ENCODE data around the gene AHCTF1.

The AHCTF1 gene

DNA sequence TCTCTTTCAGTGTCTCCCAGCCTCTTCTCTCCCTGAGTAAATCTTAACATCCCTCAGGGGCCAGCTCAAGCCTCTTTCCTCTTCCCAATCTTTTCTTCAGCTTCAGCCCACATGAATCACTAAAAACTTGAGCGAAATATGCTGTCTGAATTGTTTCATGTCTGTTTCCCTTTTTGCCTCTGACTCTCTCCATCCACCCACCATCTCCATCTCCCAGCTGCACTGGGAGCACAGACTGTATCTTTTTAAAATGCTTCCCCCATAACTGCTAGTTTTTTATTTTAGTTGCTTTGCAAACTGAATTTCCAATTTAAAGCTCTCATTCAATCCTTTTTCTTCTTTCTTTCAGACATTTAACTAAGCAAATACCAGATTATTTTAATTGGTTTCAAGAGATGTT lies 3.0 kb upstream of the AHCTF1 start:
- H3K9me3 ChIP-seq (ENCODE audit: control extremely low read depth in 1 of 5, control insufficient read depth in 4 of 5, insufficient read depth in 2 of 5, low read depth in 1 of 5, low read length in 4 of 5), result no peaks in the 10 kb centered on the region
- POLR2A ChIA-PET, result no interaction called here
- CTCF ChIA-PET, result interaction anchor here (0.9 to 1.0 kb wide), 2 partner anchors 19 to 24 kb away, joined by 3 read pairs; no protein-coding TSS in a partner anchor
- no peaks in the 10 kb centered on the region for H3K27me3 ChIP-seq (replicated peaks in 2 of 5; ENCODE audit: control insufficient read depth in 4 of 5, insufficient read depth in 5 of 5, low read length in 4 of 5)
- no peaks in the 10 kb centered on the region for H3K36me3 ChIP-seq (ENCODE audit: control insufficient read depth in 4 of 4, insufficient read depth in 4 of 4, low read length in 3 of 4)
- no peak overlapping the region for H3K27ac ChIP-seq (ENCODE audit: insufficient read depth in 1 of 2, low read depth in 1 of 2, low read length in 2 of 2, poor library complexity in 1 of 2, severe bottlenecking in 2 of 2)
- H3K4me1 ChIP-seq (ENCODE audit: control extremely low read depth in 1 of 4, control insufficient read depth in 4 of 4, insufficient read depth in 4 of 4, low read length in 3 of 4), result peaks cover 2 to 14% (median 11%) of the 10 kb centered on the region in 4 experiments
- no peak overlapping the region for H3K4me3 ChIP-seq (ENCODE audit: control insufficient read depth in 1 of 7, extremely low read depth in 1 of 7, insufficient read depth in 4 of 7, low read depth in 2 of 7, low read length in 6 of 7)
- DNase-seq, result no peak
- WGBS (ENCODE audit: insufficient coverage), result 83% methylated on average over 1 of the region's 1 CpG

DNA sequence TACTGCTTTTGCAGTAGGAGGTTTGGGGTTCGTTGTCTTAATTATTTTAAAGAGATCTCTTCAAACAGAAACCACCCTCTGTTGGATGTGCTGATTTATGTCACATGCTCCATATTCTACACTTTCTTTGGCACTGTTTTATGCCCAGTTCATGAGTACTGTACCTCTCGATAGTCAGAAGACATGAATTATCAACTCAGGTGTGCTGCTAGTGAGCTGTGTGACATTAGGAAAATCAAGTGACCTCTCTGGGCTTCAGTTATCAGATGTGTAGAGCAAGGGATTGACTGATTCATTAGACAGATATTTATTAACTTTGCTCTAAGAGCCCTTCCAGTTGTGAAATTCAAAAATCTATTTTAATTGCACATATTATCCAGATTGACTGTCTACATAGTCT lies 2.1 kb upstream of the AHCTF1 start:
- Histone ChIP-seq H3K4me3 (ENCODE audit: control insufficient read depth in 1 of 7, extremely low read depth in 1 of 7, insufficient read depth in 4 of 7, low read depth in 2 of 7, low read length in 6 of 7) (no peak overlapping the region), H3K36me3 (ENCODE audit: control insufficient read depth in 4 of 4, insufficient read depth in 4 of 4, low read length in 3 of 4) (peaks cover 0 to 5% (median 0%) of the 10 kb centered on the region in 4 experiments), H3K9me3 (ENCODE audit: control extremely low read depth in 1 of 5, control insufficient read depth in 4 of 5, insufficient read depth in 2 of 5, low read depth in 1 of 5, low read length in 4 of 5) (no peaks in the 10 kb centered on the region), H3K4me1 (ENCODE audit: control extremely low read depth in 1 of 4, control insufficient read depth in 4 of 4, insufficient read depth in 4 of 4, low read length in 3 of 4) (peaks cover 2 to 14% (median 11%) of the 10 kb centered on the region in 4 experiments), H3K27me3 (replicated peaks in 2 of 5; ENCODE audit: control insufficient read depth in 4 of 5, insufficient read depth in 5 of 5, low read length in 4 of 5) (no peaks in the 10 kb centered on the region), H3K27ac (ENCODE audit: insufficient read depth in 1 of 2, low read depth in 1 of 2, low read length in 2 of 2, poor library complexity in 1 of 2, severe bottlenecking in 2 of 2) (no peak overlapping the region)
- CTCF ChIA-PET, result no interaction called here
- POLR2A ChIA-PET, result no interaction called here
- WGBS (ENCODE audit: insufficient coverage), result no CpG with 5 or more reads among the region's 2 CpGs
- DNase-seq, result no peak

DNA sequence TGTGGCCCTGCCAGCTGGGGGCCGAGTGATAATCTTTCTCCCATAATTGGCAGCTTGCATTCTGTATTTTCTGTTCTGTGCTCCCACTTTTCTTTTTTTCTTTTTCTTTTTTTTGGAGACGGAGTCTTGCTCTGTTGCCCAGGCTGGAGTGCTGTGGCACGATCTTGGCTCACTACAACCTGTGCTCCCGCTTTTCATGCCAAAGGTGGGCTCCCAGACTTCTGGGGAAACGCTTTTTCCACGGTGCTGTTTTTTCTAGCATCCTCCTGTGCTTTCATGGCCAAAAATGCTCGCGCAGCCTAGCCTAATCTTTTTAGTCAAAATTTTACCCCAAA lies 585 bp upstream of the AHCTF1 start:
- Histone ChIP-seq H3K4me1 (ENCODE audit: control extremely low read depth in 1 of 4, control insufficient read depth in 4 of 4, insufficient read depth in 4 of 4, low read length in 3 of 4) (peaks cover 2 to 14% (median 11%) of the 10 kb centered on the region in 4 experiments), H3K27ac (ENCODE audit: insufficient read depth in 1 of 2, low read depth in 1 of 2, low read length in 2 of 2, poor library complexity in 1 of 2, severe bottlenecking in 2 of 2) (peak overlapping the region in 1 of 2 experiments; percentile 83), H3K27me3 (replicated peaks in 2 of 5; ENCODE audit: control insufficient read depth in 4 of 5, insufficient read depth in 5 of 5, low read length in 4 of 5) (no peaks in the 10 kb centered on the region), H3K36me3 (ENCODE audit: control insufficient read depth in 4 of 4, insufficient read depth in 4 of 4, low read length in 3 of 4) (peaks cover 0 to 12% (median 0%) of the 10 kb centered on the region in 4 experiments), H3K4me3 (ENCODE audit: control insufficient read depth in 1 of 7, extremely low read depth in 1 of 7, insufficient read depth in 4 of 7, low read depth in 2 of 7, low read length in 6 of 7) (peak overlapping the region; percentile 46 to 95 (median 84)), H3K9me3 (ENCODE audit: control extremely low read depth in 1 of 5, control insufficient read depth in 4 of 5, insufficient read depth in 2 of 5, low read depth in 1 of 5, low read length in 4 of 5) (no peaks in the 10 kb centered on the region)
- WGBS (ENCODE audit: insufficient coverage), result 36% methylated on average over 6 of the region's 8 CpGs
- POLR2A ChIA-PET, result interaction anchor here (0.6 to 1.0 kb wide), 2 partner anchors 28 to 429 kb away, joined by 3 to 6 read pairs; no protein-coding TSS in a partner anchor
- DNase-seq, result no peak
- CTCF ChIA-PET, result interaction anchor here (1.2 kb wide), 1 partner anchor 27 kb away, joined by 5 read pairs; no protein-coding TSS in a partner anchor

DNA sequence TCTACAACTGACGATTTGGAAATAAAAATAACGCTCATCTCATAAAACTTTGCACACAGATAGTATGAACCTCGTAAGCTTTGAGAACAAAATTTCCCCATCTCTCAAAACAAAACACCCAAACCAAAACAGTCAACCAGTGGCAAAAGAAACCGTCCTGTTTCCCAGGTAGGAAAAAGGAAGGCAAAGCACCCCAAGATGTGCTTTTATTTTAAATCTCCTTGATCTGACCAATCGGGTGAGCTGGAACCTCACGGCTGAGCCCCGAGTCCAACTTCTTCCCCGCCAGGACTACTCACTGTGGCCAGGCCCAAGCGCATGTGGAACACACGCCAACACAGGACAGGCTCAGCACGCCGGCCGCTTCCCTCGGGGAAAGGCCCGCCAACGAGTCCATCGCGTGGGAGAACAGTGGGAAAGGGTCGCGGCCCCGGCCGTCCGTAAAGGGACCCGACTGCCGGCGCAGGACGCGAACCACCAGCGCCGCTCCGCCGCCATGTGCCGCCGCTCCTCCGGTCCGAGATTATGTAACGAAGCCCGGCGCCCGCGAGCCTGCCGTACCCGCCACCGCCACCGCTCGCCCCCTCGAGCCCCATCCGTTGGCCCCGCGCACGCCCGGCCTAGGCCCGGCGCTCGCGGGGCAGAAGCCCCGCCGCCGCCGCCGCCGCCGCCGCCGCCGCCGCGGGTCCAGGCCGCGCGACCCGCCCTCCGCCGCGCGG lies 759 bp downstream of the AHCTF1 start:
- Histone ChIP-seq H3K9me3 (ENCODE audit: control extremely low read depth in 1 of 5, control insufficient read depth in 4 of 5, insufficient read depth in 2 of 5, low read depth in 1 of 5, low read length in 4 of 5) (peaks cover 0 to 9% (median 2%) of the 10 kb centered on the region in 5 experiments), H3K36me3 (ENCODE audit: control insufficient read depth in 4 of 4, insufficient read depth in 4 of 4, low read length in 3 of 4) (peaks cover 0 to 24% (median 3%) of the 10 kb centered on the region in 4 experiments), H3K27ac (ENCODE audit: insufficient read depth in 1 of 2, low read depth in 1 of 2, low read length in 2 of 2, poor library complexity in 1 of 2, severe bottlenecking in 2 of 2) (peak overlapping the region; percentile 72 to 91), H3K27me3 (replicated peaks in 2 of 5; ENCODE audit: control insufficient read depth in 4 of 5, insufficient read depth in 5 of 5, low read length in 4 of 5) (no peaks in the 10 kb centered on the region), H3K4me1 (ENCODE audit: control extremely low read depth in 1 of 4, control insufficient read depth in 4 of 4, insufficient read depth in 4 of 4, low read length in 3 of 4) (peaks cover 2 to 14% (median 11%) of the 10 kb centered on the region in 4 experiments), H3K4me3 (ENCODE audit: control insufficient read depth in 1 of 7, extremely low read depth in 1 of 7, insufficient read depth in 4 of 7, low read depth in 2 of 7, low read length in 6 of 7) (peak overlapping the region; percentile 81 to 95 (median 91))
- WGBS (ENCODE audit: insufficient coverage), result 0% methylated on average over 50 of the region's 76 CpGs
- DNase-seq, result peak; percentile 32 to 72 (median 60)
- ChIA-PET CTCF (interaction anchor here (0.7 to 1.3 kb wide), 3 partner anchors 8 to 24 kb away, joined by 3 to 4 read pairs (median 3); no protein-coding TSS in a partner anchor), POLR2A (interaction anchor here (0.6 to 1.0 kb wide), 2 partner anchors 11 to 13 kb away, joined by 3 to 6 read pairs; no protein-coding TSS in a partner anchor)

DNA sequence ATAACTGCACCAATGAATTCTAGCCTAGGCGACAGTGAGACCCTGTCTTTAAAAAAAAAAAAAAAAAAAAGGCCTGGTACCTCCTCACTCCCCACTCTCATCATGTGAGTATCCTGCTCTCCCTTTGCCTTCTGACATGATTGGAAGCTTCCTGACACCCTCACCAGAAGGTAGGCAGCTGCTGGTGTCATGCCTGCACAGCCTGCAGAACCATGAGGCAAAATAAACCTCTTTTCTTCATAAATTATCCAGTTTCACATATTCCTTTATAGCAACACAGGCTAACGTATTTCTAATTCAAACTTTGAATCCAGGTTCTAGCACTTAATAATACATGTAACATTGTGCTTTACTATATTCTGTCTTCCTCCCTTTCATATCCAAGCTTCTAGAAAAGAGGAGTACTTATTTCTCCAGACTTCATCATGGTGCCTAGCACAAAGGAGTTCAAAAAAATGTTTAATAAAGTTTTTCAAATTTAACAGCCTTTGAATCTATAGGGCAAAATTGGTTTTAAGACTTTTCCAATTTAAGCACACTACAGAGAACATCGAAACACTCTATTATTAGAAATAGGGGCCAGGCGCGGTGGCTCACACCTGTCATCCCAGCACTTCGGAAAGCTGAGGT lies 5.6 kb downstream of the AHCTF1 start:
- peaks cover 2 to 10% (median 8%) of the 10 kb centered on the region in 4 experiments for H3K4me1 ChIP-seq (ENCODE audit: control extremely low read depth in 1 of 4, control insufficient read depth in 4 of 4, insufficient read depth in 4 of 4, low read length in 3 of 4)
- peaks cover 0 to 19% (median 7%) of the 10 kb centered on the region in 5 experiments for H3K9me3 ChIP-seq (ENCODE audit: control extremely low read depth in 1 of 5, control insufficient read depth in 4 of 5, insufficient read depth in 2 of 5, low read depth in 1 of 5, low read length in 4 of 5)
- no peak overlapping the region for H3K27ac ChIP-seq (ENCODE audit: insufficient read depth in 1 of 2, low read depth in 1 of 2, low read length in 2 of 2, poor library complexity in 1 of 2, severe bottlenecking in 2 of 2)
- no peak for DNase-seq
- H3K36me3 ChIP-seq (ENCODE audit: control insufficient read depth in 4 of 4, insufficient read depth in 4 of 4, low read length in 3 of 4), result peaks cover 0 to 39% (median 8%) of the 10 kb centered on the region in 4 experiments
- WGBS (ENCODE audit: insufficient coverage), result 100% methylated on average over 5 of the region's 6 CpGs
- no peak overlapping the region for H3K4me3 ChIP-seq (ENCODE audit: control insufficient read depth in 1 of 7, extremely low read depth in 1 of 7, insufficient read depth in 4 of 7, low read depth in 2 of 7, low read length in 6 of 7)
- H3K27me3 ChIP-seq (replicated peaks in 2 of 5; ENCODE audit: control insufficient read depth in 4 of 5, insufficient read depth in 5 of 5, low read length in 4 of 5), result no peaks in the 10 kb centered on the region
- ChIA-PET POLR2A (no interaction called here), CTCF (interaction anchor here (0.6 to 1.4 kb wide), 6 partner anchors 15 to 52 kb away, joined by 3 to 5 read pairs (median 3); no protein-coding TSS in a partner anchor)

DNA sequence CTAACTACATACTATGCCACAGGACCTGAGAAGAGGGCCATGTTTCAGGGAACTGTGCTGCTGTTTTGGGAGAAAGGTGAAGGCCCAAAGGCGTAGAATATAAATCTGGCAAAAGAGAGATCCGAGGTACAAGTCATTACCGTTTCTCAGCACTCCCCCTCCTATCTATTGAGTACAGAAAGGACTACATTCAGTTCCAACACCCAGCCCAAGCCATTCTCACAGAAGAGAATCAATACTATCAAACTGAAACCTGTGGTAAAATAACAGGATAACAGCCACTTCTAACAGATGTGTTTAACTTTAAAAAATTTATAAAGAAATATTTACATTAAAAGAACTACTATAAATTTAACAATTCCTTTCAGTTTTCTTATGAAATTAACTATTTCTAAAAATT lies 7.8 kb downstream of the AHCTF1 start:
- Histone ChIP-seq H3K9me3 (ENCODE audit: control extremely low read depth in 1 of 5, control insufficient read depth in 4 of 5, insufficient read depth in 2 of 5, low read depth in 1 of 5, low read length in 4 of 5) (peaks cover 0 to 19% (median 7%) of the 10 kb centered on the region in 5 experiments), H3K4me1 (ENCODE audit: control extremely low read depth in 1 of 4, control insufficient read depth in 4 of 4, insufficient read depth in 4 of 4, low read length in 3 of 4) (peaks cover 0 to 2% (median under 1%) of the 10 kb centered on the region in 4 experiments), H3K27me3 (replicated peaks in 2 of 5; ENCODE audit: control insufficient read depth in 4 of 5, insufficient read depth in 5 of 5, low read length in 4 of 5) (no peaks in the 10 kb centered on the region), H3K4me3 (ENCODE audit: control insufficient read depth in 1 of 7, extremely low read depth in 1 of 7, insufficient read depth in 4 of 7, low read depth in 2 of 7, low read length in 6 of 7) (no peak overlapping the region), H3K36me3 (ENCODE audit: control insufficient read depth in 4 of 4, insufficient read depth in 4 of 4, low read length in 3 of 4) (peaks cover 0 to 36% (median 9%) of the 10 kb centered on the region in 4 experiments), H3K27ac (ENCODE audit: insufficient read depth in 1 of 2, low read depth in 1 of 2, low read length in 2 of 2, poor library complexity in 1 of 2, severe bottlenecking in 2 of 2) (no peak overlapping the region)
- DNase-seq, result no peak
- WGBS (ENCODE audit: insufficient coverage), result 94% methylated on average over 2 of the region's 3 CpGs
- CTCF ChIA-PET, result no interaction called here
- POLR2A ChIA-PET, result no interaction called here

DNA sequence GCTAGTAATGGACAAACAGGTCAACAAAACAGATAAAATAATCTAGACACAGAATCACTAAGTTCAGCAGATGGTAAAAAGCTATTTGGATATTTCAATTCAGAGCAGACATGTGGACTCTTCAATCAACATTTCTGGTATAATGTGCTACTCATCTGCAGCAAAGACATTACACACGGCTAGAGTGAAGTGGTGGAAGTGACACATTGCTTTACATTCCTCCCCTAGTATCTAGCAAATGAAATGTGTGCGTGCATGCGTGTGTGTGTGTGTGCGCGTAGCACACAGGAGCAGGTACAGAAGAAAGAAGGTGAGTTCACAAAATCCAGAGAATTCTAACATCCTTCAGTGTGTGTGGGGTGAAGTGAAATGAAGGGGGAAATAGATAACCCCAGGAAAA lies 8.3 kb downstream of the AHCTF1 start:
- H3K27ac ChIP-seq (ENCODE audit: insufficient read depth in 1 of 2, low read depth in 1 of 2, low read length in 2 of 2, poor library complexity in 1 of 2, severe bottlenecking in 2 of 2), result no peak overlapping the region
- POLR2A ChIA-PET, result no interaction called here
- peaks cover 0 to 36% (median 9%) of the 10 kb centered on the region in 4 experiments for H3K36me3 ChIP-seq (ENCODE audit: control insufficient read depth in 4 of 4, insufficient read depth in 4 of 4, low read length in 3 of 4)
- DNase-seq, result peak in 1 of 3 donors; percentile 12
- CTCF ChIA-PET, result no interaction called here
- peaks cover 0 to 2% (median under 1%) of the 10 kb centered on the region in 4 experiments for H3K4me1 ChIP-seq (ENCODE audit: control extremely low read depth in 1 of 4, control insufficient read depth in 4 of 4, insufficient read depth in 4 of 4, low read length in 3 of 4)
- no peak overlapping the region for H3K4me3 ChIP-seq (ENCODE audit: control insufficient read depth in 1 of 7, extremely low read depth in 1 of 7, insufficient read depth in 4 of 7, low read depth in 2 of 7, low read length in 6 of 7)
- H3K9me3 ChIP-seq (ENCODE audit: control extremely low read depth in 1 of 5, control insufficient read depth in 4 of 5, insufficient read depth in 2 of 5, low read depth in 1 of 5, low read length in 4 of 5), result peaks cover 0 to 19% (median 7%) of the 10 kb centered on the region in 5 experiments
- no peaks in the 10 kb centered on the region for H3K27me3 ChIP-seq (replicated peaks in 2 of 5; ENCODE audit: control insufficient read depth in 4 of 5, insufficient read depth in 5 of 5, low read length in 4 of 5)
- 100% methylated on average over 3 of the region's 5 CpGs for WGBS (ENCODE audit: insufficient coverage)
